ENCODE data around the gene APOH. TPM values are rescaled to one million over a fixed set of nuclear protein-coding genes. Genes with fewer than 3 reads are reported as not detected.

APOH gene
- total and polyA plus RNA-seq, 11 donors, result 0.15 to 0.30 TPM; not detected in 9

DNA sequence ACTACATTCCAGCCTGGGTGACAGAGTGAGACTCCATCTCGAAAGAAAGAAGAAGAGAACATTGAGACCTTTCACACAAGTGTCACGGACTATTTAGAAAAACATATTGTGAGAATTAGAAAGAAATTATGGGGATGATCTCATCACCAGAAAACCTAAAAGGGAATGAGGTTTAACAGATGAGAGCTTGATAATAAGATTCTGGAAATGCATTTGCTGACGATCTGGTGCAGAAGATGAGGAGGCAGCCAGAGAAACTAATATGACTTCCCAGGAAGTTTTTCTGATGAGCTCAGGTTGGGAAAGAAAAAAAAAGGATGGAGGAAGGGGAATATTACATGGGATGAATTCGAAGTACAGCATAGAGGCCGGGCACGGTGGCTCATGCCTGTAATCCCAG lies 10.8 kb upstream of the APOH start:
- H3K9me3 ChIP-seq, result no peaks in the 10 kb centered on the region
- no peak for TF ChIP-seq POLR2A (IDR thresholded peaks at IDR 0.05)
- TF ChIP-seq, protein P1, sequence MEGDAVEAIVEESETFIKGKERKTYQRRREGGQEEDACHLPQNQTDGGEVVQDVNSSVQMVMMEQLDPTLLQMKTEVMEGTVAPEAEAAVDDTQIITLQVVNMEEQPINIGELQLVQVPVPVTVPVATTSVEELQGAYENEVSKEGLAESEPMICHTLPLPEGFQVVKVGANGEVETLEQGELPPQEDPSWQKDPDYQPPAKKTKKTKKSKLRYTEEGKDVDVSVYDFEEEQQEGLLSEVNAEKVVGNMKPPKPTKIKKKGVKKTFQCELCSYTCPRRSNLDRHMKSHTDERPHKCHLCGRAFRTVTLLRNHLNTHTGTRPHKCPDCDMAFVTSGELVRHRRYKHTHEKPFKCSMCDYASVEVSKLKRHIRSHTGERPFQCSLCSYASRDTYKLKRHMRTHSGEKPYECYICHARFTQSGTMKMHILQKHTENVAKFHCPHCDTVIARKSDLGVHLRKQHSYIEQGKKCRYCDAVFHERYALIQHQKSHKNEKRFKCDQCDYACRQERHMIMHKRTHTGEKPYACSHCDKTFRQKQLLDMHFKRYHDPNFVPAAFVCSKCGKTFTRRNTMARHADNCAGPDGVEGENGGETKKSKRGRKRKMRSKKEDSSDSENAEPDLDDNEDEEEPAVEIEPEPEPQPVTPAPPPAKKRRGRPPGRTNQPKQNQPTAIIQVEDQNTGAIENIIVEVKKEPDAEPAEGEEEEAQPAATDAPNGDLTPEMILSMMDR (IDR thresholded peaks at IDR 0.05), result no peak
- ATAC-seq, result no peak
- H3K27ac ChIP-seq, result no peak overlapping the region
- no peak for DNase-seq
- intact Hi-C loops (cut with DNase I), result no loop called here
- H3K4me1 ChIP-seq, result no peaks in the 10 kb centered on the region
- H3K27me3 ChIP-seq, result no peaks in the 10 kb centered on the region
- H3K36me3 ChIP-seq, result no peaks in the 10 kb centered on the region
- no peak overlapping the region for H3K4me3 ChIP-seq
- WGBS, 4 donors, result 89 to 92% (median 90%) methylated on average over 6 of the region's 6 CpGs

DNA sequence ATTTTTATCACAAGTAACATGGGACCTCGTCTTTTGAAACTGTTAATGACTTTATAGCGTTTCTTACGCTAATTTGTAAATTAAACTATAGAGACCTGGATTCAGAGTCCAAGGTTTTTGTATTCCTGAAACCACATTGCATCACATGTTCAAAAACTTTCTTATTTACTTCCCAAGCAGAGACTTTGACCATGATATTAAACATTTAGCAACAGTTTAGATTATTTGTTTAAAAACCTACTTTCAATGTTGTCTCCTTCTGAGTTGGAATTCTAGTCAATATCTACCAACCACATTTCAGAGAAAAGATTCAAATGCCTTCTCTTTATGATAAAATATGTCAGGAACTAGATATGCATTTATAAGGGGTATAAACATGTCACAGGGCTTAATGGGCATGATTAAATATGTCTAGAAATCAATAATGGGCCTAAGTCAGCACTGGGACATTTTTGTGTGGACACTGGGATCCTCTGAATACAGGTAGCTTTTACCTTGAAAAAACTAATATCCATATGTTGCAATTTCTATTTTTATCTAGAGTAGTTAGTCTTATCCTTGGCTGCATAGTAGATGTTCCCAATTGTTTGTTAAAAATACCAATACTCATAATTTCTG lies 6.3 kb upstream of the APOH start:
- ATAC-seq, result no peak
- Histone ChIP-seq H3K4me3 (no peak overlapping the region), H3K9me3 (no peaks in the 10 kb centered on the region), H3K36me3 (no peaks in the 10 kb centered on the region), H3K27me3 (no peaks in the 10 kb centered on the region), H3K4me1 (no peaks in the 10 kb centered on the region), H3K27ac (no peak overlapping the region)
- no peak for TF ChIP-seq POLR2A (IDR thresholded peaks at IDR 0.05)
- TF ChIP-seq, protein P1 (IDR thresholded peaks at IDR 0.05), result no peak
- DNase-seq, result no peak
- intact Hi-C loops (cut with DNase I), result no loop called here
- 92 to 96% (median 95%) methylated on average over 3 of the region's 3 CpGs for WGBS, 4 donors

DNA sequence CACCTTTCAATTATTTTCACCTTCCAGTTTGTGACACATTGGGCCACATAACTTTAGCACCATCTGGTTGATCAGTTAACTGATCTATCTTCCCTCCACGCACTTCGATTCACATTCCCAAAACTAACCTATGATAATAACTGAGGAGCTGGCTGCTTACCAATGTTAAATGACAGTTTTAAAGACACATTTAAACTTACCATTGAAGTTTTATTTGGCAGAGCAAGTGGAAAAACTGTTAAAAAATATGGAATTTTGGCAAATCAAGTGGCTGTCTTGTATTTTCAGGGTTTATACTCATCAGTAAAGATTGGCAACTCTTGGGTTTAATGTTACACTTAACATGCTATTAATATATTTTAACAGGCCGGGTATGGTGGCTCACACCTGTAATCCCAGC lies 5.4 kb upstream of the APOH start:
- Histone ChIP-seq H3K27me3 (no peaks in the 10 kb centered on the region), H3K9me3 (no peaks in the 10 kb centered on the region), H3K4me3 (no peak overlapping the region), H3K27ac (no peak overlapping the region), H3K36me3 (no peaks in the 10 kb centered on the region), H3K4me1 (no peaks in the 10 kb centered on the region)
- TF ChIP-seq, protein P1 (IDR thresholded peaks at IDR 0.05), result no peak
- TF ChIP-seq POLR2A (IDR thresholded peaks at IDR 0.05), result no peak
- WGBS, 4 donors, result 79 to 92% (median 85%) methylated on average over 3 of the region's 3 CpGs
- no peak for ATAC-seq
- DNase-seq, result no peak
- intact Hi-C loops (cut with DNase I), result no loop called here

DNA sequence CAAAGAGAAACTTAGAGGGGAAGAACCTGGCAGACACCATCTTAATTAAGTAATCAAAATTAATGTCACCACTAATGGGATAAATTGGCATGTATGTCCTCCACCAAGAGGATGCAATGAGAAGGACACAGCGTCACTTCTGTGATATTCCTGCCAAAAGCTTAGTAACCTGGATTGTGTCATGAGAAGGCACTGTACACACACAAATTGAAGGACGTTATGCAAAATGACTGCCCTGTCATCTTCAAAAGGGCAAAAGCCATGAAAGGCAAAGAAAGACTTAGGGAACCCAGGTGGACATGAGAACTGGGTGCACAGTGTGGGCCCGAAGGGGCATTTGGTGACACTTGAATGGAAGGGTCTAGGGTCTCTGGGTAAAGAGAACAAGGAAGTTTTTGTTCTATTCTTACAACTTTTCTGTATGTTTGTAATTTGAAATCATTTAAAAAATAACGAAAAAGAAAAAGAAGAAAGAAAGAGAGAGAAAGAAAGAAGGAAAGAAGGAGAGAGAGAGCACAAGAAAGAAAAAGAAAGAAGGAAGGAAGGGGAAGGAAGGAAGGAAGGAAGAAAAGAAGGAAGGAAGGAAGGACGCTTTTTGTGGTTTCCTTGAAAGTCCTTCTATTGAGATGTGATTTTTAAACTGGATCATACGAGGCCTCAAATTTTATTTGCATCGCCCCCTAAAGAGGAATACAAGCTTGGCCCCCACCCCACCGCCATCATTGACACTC lies 4.0 kb upstream of the APOH start:
- no peak overlapping the region for H3K27ac ChIP-seq
- no peak for TF ChIP-seq POLR2A (IDR thresholded peaks at IDR 0.05)
- TF ChIP-seq, protein P1 (IDR thresholded peaks at IDR 0.05), result no peak
- no peak overlapping the region for H3K4me3 ChIP-seq
- 70 to 75% (median 72%) methylated on average over 8 of the region's 8 CpGs for WGBS, 4 donors
- no peaks in the 10 kb centered on the region for H3K9me3 ChIP-seq
- H3K27me3 ChIP-seq, result no peaks in the 10 kb centered on the region
- DNase-seq, result no peak
- intact Hi-C loops (cut with DNase I), result no loop called here
- H3K36me3 ChIP-seq, result no peaks in the 10 kb centered on the region
- H3K4me1 ChIP-seq, result no peaks in the 10 kb centered on the region
- ATAC-seq, result no peak
